NK-92 (cell line): ENCODE measurements around the gene DDAH1.

Source experiments
- DNase-seq: peaks from one replicate; lab custom pipeline; 2025; ENCODE audit not compliant: unreplicated experiment; lab: John Stamatoyannopoulos, UW

Gene DDAH1

GRCh38 chr1:85445906-85446305 lies 19.1 kb downstream of the DDAH1 start:
- no peak for DNase-seq

- no peak for DNase-seq
Measured at GRCh38 chr1:85444381-85444780, 20.6 kb downstream of the DDAH1 start.

- DNase-seq, result no peak
Measured at GRCh38 chr1:85440612-85441011, 24.3 kb downstream of the DDAH1 start.

GRCh38 chr1:85438353-85438752 lies 26.6 kb downstream of the DDAH1 start:
- DNase-seq, result no peak

GRCh38 chr1:85437139-85437538 lies 27.8 kb downstream of the DDAH1 start:
- no peak for DNase-seq

GRCh38 chr1:85433096-85433495 lies 31.9 kb downstream of the DDAH1 start:
- DNase-seq, result no peak

GRCh38 chr1:85428471-85429089 lies 36.4 kb downstream of the DDAH1 start:
- DNase-seq, result no peak

- DNase-seq, result no peak
Measured at GRCh38 chr1:85427849-85428248, 37.1 kb downstream of the DDAH1 start.

- no peak for DNase-seq
Measured at GRCh38 chr1:85427331-85427730, 37.6 kb downstream of the DDAH1 start.

GRCh38 chr1:85421179-85421578 lies 43.8 kb downstream of the DDAH1 start:
- no peak for DNase-seq

- DNase-seq, result no peak
Measured at GRCh38 chr1:85420199-85420598, 44.8 kb downstream of the DDAH1 start.

- DNase-seq, result no peak
Measured at GRCh38 chr1:85417876-85418275, 47.1 kb downstream of the DDAH1 start.

GRCh38 chr1:85417017-85417416 lies 47.9 kb downstream of the DDAH1 start:
- no peak for DNase-seq

GRCh38 chr1:85413169-85413568 lies 51.8 kb downstream of the DDAH1 start:
- DNase-seq, result no peak

GRCh38 chr1:85411567-85412305 lies 53.2 kb downstream of the DDAH1 start:
- DNase-seq, result no peak

GRCh38 chr1:85409516-85409915 lies 55.4 kb downstream of the DDAH1 start:
- DNase-seq, result no peak

- DNase-seq, result no peak
Measured at GRCh38 chr1:85407746-85408377, 57.1 kb downstream of the DDAH1 start.

- no peak for DNase-seq
Measured at GRCh38 chr1:85406887-85407533, 57.9 kb downstream of the DDAH1 start.

GRCh38 chr1:85406081-85406480 lies 58.9 kb downstream of the DDAH1 start:
- no peak for DNase-seq

GRCh38 chr1:85404408-85404807 lies 60.6 kb downstream of the DDAH1 start:
- no peak for DNase-seq

GRCh38 chr1:85398391-85399064 lies 66.4 kb downstream of the DDAH1 start:
- DNase-seq, result no peak
